K562 treated with DMSO at 1 percent for 12 hours (cell line): ENCODE results near the gene GPR142. TPM values are rescaled to one million over a fixed set of nuclear protein-coding genes. Genes with fewer than 3 reads are reported as not detected.

Experiments
- total RNA-seq: library from RNA; unstranded; fragments of 300-600 nt; gene quantifications from 2 replicates; pipeline ENCODE4 v1.2.3, GENCODE V29; 2022; ENCODE audit not compliant: insufficient read depth

The GPR142 gene, protein sequence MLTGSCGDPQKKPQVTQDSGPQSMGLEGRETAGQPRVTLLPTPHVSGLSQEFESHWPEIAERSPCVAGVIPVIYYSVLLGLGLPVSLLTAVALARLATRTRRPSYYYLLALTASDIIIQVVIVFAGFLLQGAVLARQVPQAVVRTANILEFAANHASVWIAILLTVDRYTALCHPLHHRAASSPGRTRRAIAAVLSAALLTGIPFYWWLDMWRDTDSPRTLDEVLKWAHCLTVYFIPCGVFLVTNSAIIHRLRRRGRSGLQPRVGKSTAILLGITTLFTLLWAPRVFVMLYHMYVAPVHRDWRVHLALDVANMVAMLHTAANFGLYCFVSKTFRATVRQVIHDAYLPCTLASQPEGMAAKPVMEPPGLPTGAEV
- total RNA-seq, result not detected in 2 replicates

DNA sequence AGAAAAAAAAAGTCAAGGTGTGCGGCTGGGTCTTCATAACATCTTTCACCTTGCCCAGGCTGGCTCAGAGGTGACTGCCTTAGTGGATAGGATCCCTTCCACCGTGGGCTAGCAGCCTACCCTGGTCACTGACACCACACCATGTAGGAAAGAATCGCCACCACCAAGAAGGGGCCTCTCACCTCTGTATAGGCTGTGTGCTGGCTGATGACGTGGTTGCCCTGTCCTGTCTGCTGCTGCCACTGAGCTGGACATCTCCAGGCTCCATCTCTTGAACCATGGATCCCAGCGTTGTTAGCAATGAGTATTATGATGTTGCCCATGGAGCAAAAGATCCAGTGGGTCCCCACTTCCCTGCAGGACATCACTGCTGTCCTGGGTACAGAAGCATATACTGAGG is at the start of gene GPR142:
GPR142 (plus strand) TSS at position 301 of the 400 bp plus-strand sequence. CDS start 2,035 bp downstream, outside the sequence.

GRCh38 chr17:74325743-74326379 is 41.4 kb upstream of the GPR142 start, which contains the start of gene KIF19:
Gene KIF19, plus strand, starts transcription at chr17:74326226. Its CDS starts 124 bp downstream, at chr17:74326350.

GRCh38 chr17:74361230-74362068 is 5.9 kb upstream of the GPR142 start, which contains the start of gene BTBD17:
Gene BTBD17, minus strand, starts transcription at chr17:74361868. Its CDS starts 49 bp downstream, at chr17:74361819.

Other genes starting within 250 kb of the GPR142 start
- gene RPL38, start 163.8 kb upstream of the GPR142 start, total RNA-seq, result 2,318 and 2,797 TPM in 2 replicates
- 1.3 and 2.0 TPM in 2 replicates for gene TTYH2, start 153.9 kb upstream of the GPR142 start, total RNA-seq
- gene DNAI2, start 93.3 kb upstream of the GPR142 start, total RNA-seq, result not detected in 2 replicates
- 0.83 TPM in 1 of 2 replicates, not detected in the other for gene KIF19, start 41.3 kb upstream of the GPR142 start, total RNA-seq
- not detected in 2 replicates for gene BTBD17, start 5.6 kb upstream of the GPR142 start, total RNA-seq
- gene GPRC5C, start 64.6 kb downstream of the GPR142 start, total RNA-seq, result 10.6 and 16.3 TPM in 2 replicates
- 2.2 and 3.8 TPM in 2 replicates for gene CD300A, start 99.1 kb downstream of the GPR142 start, total RNA-seq
- not detected in 2 replicates for gene CD300LB, start 164.0 kb downstream of the GPR142 start, total RNA-seq
- gene CD300C, start 178.6 kb downstream of the GPR142 start, total RNA-seq, result not detected in 2 replicates
- not detected in 2 replicates for gene CD300H, start 200.0 kb downstream of the GPR142 start, total RNA-seq
- not detected in 2 replicates for gene CD300LD, start 224.8 kb downstream of the GPR142 start, total RNA-seq